Measurements from ENCODE around the gene DHRS3. TPM values are rescaled to one million over a fixed set of nuclear protein-coding genes. Genes with fewer than 3 reads are reported as not detected.

The DHRS3 gene
- total RNA-seq, 1 experiment from 2014 or later: 54.5 TPM

DNA sequence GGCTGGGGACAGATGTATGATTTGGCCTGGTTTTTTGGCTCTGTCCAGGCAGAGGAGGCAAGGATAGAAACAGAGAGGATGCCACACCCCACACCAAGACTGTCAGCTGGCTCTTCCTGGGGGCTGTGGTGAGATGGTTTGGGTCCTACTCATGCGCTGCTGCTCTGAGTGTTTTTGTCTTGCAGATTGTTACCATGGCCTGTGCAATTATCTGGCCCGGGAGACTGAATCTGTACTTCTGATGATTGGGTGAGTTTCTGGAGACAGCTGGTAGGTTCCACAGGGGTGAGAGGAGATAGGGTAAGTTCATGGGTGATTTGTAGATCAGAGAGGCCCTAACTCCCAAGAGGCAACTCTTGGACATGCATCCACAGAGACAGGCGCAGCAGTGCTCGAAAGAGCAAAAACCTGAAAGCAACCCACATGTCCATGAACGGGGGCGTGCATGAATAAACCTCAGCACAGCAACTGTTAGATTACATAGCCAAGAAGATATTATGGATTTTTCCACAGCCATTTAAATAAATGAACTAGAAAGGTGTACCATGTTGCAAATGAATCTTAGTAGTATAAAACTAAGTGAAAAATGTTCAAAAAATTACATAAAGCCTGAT is 43.7 kb upstream of the DHRS3 start:
- H3K27me3 ChIP-seq (ENCODE audit: insufficient read depth, low read length): no peaks in the 10 kb centered on the region
- H3K14ac ChIP-seq (ENCODE audit: insufficient read depth, low read length): no peak overlapping the region
- WGBS (ENCODE audit: extremely low coverage, insufficient read length, low lambda C conversion rate): no CpG with 5 or more reads among the region's 6 CpGs
- H3T11ph ChIP-seq (ENCODE audit: low read length): no peak overlapping the region
- H2BK120ac ChIP-seq (ENCODE audit: low read depth, low read length, poor library complexity, severe bottlenecking): no peak overlapping the region
- H3K23me2 ChIP-seq (ENCODE audit: insufficient read length, low read depth, low read length, poor library complexity, severe bottlenecking): no peaks in the 10 kb centered on the region
- H3K79me2 ChIP-seq (ENCODE audit: insufficient read depth, low read length): no peaks in the 10 kb centered on the region
- H3K18ac ChIP-seq (ENCODE audit: insufficient read length, low read depth, low read length): no peak overlapping the region
- H4K20me1 ChIP-seq (ENCODE audit: control insufficient read depth, insufficient read depth, insufficient read length): no peaks in the 10 kb centered on the region
- TF ChIP-seq, protein P1, sequence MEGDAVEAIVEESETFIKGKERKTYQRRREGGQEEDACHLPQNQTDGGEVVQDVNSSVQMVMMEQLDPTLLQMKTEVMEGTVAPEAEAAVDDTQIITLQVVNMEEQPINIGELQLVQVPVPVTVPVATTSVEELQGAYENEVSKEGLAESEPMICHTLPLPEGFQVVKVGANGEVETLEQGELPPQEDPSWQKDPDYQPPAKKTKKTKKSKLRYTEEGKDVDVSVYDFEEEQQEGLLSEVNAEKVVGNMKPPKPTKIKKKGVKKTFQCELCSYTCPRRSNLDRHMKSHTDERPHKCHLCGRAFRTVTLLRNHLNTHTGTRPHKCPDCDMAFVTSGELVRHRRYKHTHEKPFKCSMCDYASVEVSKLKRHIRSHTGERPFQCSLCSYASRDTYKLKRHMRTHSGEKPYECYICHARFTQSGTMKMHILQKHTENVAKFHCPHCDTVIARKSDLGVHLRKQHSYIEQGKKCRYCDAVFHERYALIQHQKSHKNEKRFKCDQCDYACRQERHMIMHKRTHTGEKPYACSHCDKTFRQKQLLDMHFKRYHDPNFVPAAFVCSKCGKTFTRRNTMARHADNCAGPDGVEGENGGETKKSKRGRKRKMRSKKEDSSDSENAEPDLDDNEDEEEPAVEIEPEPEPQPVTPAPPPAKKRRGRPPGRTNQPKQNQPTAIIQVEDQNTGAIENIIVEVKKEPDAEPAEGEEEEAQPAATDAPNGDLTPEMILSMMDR (conservative IDR thresholded peaks at IDR 0.05): no peak
- no peak overlapping the region for H3K23ac ChIP-seq (ENCODE audit: insufficient read length, low read depth, low read length)
- H3K4me1 ChIP-seq (ENCODE audit: insufficient read depth, low read length): no peaks in the 10 kb centered on the region
- no peak overlapping the region for H3K4me2 ChIP-seq (ENCODE audit: insufficient read depth, insufficient read length, low read length)
- H4K5ac ChIP-seq (ENCODE audit: insufficient read length, low read depth, low read length): no peak overlapping the region
- H3K56ac ChIP-seq (ENCODE audit: insufficient read length, low read depth, low read length): no peak overlapping the region
- no peak overlapping the region for H2BK12ac ChIP-seq (ENCODE audit: insufficient read length, low read depth, low read length)
- H2AFZ ChIP-seq (ENCODE audit: low read length): no peak overlapping the region
- Mint-ChIP-seq H3K4me1 (peaks cover 7 to 10% of the 10 kb centered on the region in 2 experiments), H3K9me3 (peaks cover 2 to 4% of the 10 kb centered on the region in 2 experiments; a peak in 2 of 5 replicates), H3K36me3 (ENCODE audit: insufficient read depth in 1 of 3, low read depth in 3 of 3) (peaks cover 0 to 1% (median 0%) of the 10 kb centered on the region in 3 experiments; a peak in 3 of 7 replicates), H3K27ac (no peak overlapping the region), H3K27me3 (ENCODE audit: low read depth) (peaks cover 11% of the 10 kb centered on the region), H3K4me3 (no peak overlapping the region)
- H4K91ac ChIP-seq (ENCODE audit: insufficient read length, low read depth, low read length): no peak overlapping the region
- no peak overlapping the region for H2AK5ac ChIP-seq (ENCODE audit: insufficient read length, low read length)
- H2BK5ac ChIP-seq (ENCODE audit: insufficient read length, low read length): no peak overlapping the region
- H2BK15ac ChIP-seq (ENCODE audit: low read depth, low read length): no peak overlapping the region
- no peak overlapping the region for H3K4ac ChIP-seq (ENCODE audit: low read depth, low read length)
- DNase-seq: no peak
- H3K79me1 ChIP-seq (ENCODE audit: insufficient read depth, low read depth, low read length, poor library complexity, severe bottlenecking): no peaks in the 10 kb centered on the region
- no peak overlapping the region for H2BK20ac ChIP-seq (ENCODE audit: low read depth, low read length, poor library complexity, severe bottlenecking)
- no peak overlapping the region for H3K27ac ChIP-seq (ENCODE audit: insufficient read length, low read depth, low read length)
- H3K9me3 ChIP-seq (ENCODE audit: control insufficient read depth, low read depth, low read length): no peaks in the 10 kb centered on the region
- no peak overlapping the region for H4K8ac ChIP-seq (replicated peaks; ENCODE audit: insufficient read length, low read depth, low read length)
- no peak overlapping the region for H3K9ac ChIP-seq (ENCODE audit: extremely low read depth, insufficient read length, low read length)

Data from H9 (cell line).